Measurements from ENCODE around the gene PPP1R12B. TPM values are rescaled to one million over a fixed set of nuclear protein-coding genes. Genes with fewer than 3 reads are reported as not detected.

PPP1R12B gene
- polyA plus RNA-seq, 1 donor (not counting 4 experiments of a cell fraction or from before 2014, with no cell fraction given): 6.9 TPM

GRCh38 chr1:202562444-202563060 is 214.1 kb downstream of the PPP1R12B start:
- no peak overlapping the region for H2AFZ ChIP-seq (ENCODE audit: control insufficient read depth, low read length)
- no peak for FAIRE-seq
- no peak for DNase-seq (ENCODE audit: low read depth, low spot score)
- H3K4me3 ChIP-seq (ENCODE audit: control insufficient read depth in 2 of 3, extremely low read depth in 1 of 3, insufficient read depth in 2 of 3, low read depth in 1 of 3, low read length in 3 of 3): no peak overlapping the region
- H3K36me3 ChIP-seq (ENCODE audit: control insufficient read depth in 2 of 2, extremely low read depth in 1 of 2, insufficient read depth in 2 of 2, low read length in 2 of 2): peaks cover 0 to 3% of the 10 kb centered on the region in 2 experiments
- H3K79me2 ChIP-seq (ENCODE audit: control insufficient read depth, insufficient read depth, low read length): no peaks in the 10 kb centered on the region
- H4K20me1 ChIP-seq (ENCODE audit: control insufficient read depth, extremely low read depth, insufficient read depth, low read length): no peaks in the 10 kb centered on the region
- no peaks in the 10 kb centered on the region for H3K27me3 ChIP-seq (ENCODE audit: control insufficient read depth, extremely low read depth, insufficient read depth, low read length)
- no peak for TF ChIP-seq EZH2 (IDR thresholded peaks at IDR 0.05; ENCODE audit: low read length)
- TF ChIP-seq CTCF (optimal IDR thresholded peaks at IDR 0.05 in 1 of 3, IDR thresholded peaks at IDR 0.05 in 1 of 3, conservative IDR thresholded peaks at IDR 0.05 in 1 of 3; ENCODE audit: extremely low read depth in 1 of 3, insufficient read depth in 2 of 3, low read length in 3 of 3): no peak
- no peaks in the 10 kb centered on the region for H3K9me1 ChIP-seq (ENCODE audit: control insufficient read depth, extremely low read depth, insufficient read depth, low read length)
- H3K9ac ChIP-seq (ENCODE audit: control insufficient read depth, extremely low read depth, insufficient read depth, low read length): no peak overlapping the region
- H3K4me2 ChIP-seq (ENCODE audit: control insufficient read depth, extremely low read depth, insufficient read depth, low read depth, low read length): no peak overlapping the region
- H3K4me1 ChIP-seq (ENCODE audit: control insufficient read depth, extremely low read depth, insufficient read depth, low read length): peaks cover 4% of the 10 kb centered on the region
- H3K27ac ChIP-seq (ENCODE audit: control insufficient read depth, insufficient read depth, low read length): no peak overlapping the region
- no peaks in the 10 kb centered on the region for H3K9me3 ChIP-seq (ENCODE audit: control insufficient read depth, low read depth, low read length)
- dilution Hi-C loops (cut with MboI; ENCODE audit: extremely low pct_ligation_motif_present, low sequenced_read_pairs): no loop called here

GRCh38 chr1:202563818-202564217 is 215.3 kb downstream of the PPP1R12B start:
- no peak for TF ChIP-seq CTCF (optimal IDR thresholded peaks at IDR 0.05 in 1 of 3, IDR thresholded peaks at IDR 0.05 in 1 of 3, conservative IDR thresholded peaks at IDR 0.05 in 1 of 3; ENCODE audit: extremely low read depth in 1 of 3, insufficient read depth in 2 of 3, low read length in 3 of 3)
- TF ChIP-seq EZH2 (IDR thresholded peaks at IDR 0.05; ENCODE audit: low read length): no peak
- Histone ChIP-seq H3K9me1 (ENCODE audit: control insufficient read depth, extremely low read depth, insufficient read depth, low read length) (no peaks in the 10 kb centered on the region), H3K9ac (ENCODE audit: control insufficient read depth, extremely low read depth, insufficient read depth, low read length) (no peak overlapping the region), H3K27ac (ENCODE audit: control insufficient read depth, insufficient read depth, low read length) (no peak overlapping the region), H3K4me1 (ENCODE audit: control insufficient read depth, extremely low read depth, insufficient read depth, low read length) (peaks cover 14% of the 10 kb centered on the region), H3K27me3 (ENCODE audit: control insufficient read depth, extremely low read depth, insufficient read depth, low read length) (no peaks in the 10 kb centered on the region), H3K4me3 (ENCODE audit: control insufficient read depth in 2 of 3, extremely low read depth in 1 of 3, insufficient read depth in 2 of 3, low read depth in 1 of 3, low read length in 3 of 3) (no peak overlapping the region), H3K4me2 (ENCODE audit: control insufficient read depth, extremely low read depth, insufficient read depth, low read depth, low read length) (no peak overlapping the region), H3K79me2 (ENCODE audit: control insufficient read depth, insufficient read depth, low read length) (no peaks in the 10 kb centered on the region), H4K20me1 (ENCODE audit: control insufficient read depth, extremely low read depth, insufficient read depth, low read length) (no peaks in the 10 kb centered on the region), H3K9me3 (ENCODE audit: control insufficient read depth, low read depth, low read length) (no peaks in the 10 kb centered on the region), H3K36me3 (ENCODE audit: control insufficient read depth in 2 of 2, extremely low read depth in 1 of 2, insufficient read depth in 2 of 2, low read length in 2 of 2) (peaks cover 3% of the 10 kb centered on the region in 2 experiments), H2AFZ (ENCODE audit: control insufficient read depth, low read length) (no peak overlapping the region)
- DNase-seq (ENCODE audit: low read depth, low spot score) (no peak), FAIRE-seq (no peak)
- dilution Hi-C loops (cut with MboI; ENCODE audit: extremely low pct_ligation_motif_present, low sequenced_read_pairs): no loop called here

Measured in keratinocyte (primary cell).